H1 (cell line): ENCODE measurements around the gene CDH1. TPM values are rescaled to one million over a fixed set of nuclear protein-coding genes. Genes with fewer than 3 reads are reported as not detected.

Source experiments
- CTCF ChIA-PET: fragments of 300-600 bp; sonication (Branson Sonifier 250); formaldehyde crosslinking; loops from one replicate; lab custom pipeline; 2021; ENCODE audit not compliant: partially characterized antibody; lab: Charles Lee
- POLR2A ChIA-PET: fragments of 300-600 bp; sonication (Branson Sonifier 250); formaldehyde crosslinking; loops from one replicate; lab custom pipeline; 2021; ENCODE audit warnings: inconsistent platforms; ENCODE audit not compliant: partially characterized antibody; lab: Charles Lee
- DNase-seq, 2 experiments: peaks; one replicate each; pipeline versions ENCODE4 v3.0.0 to v3.0.0-alpha.2; 2010 to 2022; ENCODE audit warnings: low spot score in 2 of 2, low read depth in 1 of 2, mixed read lengths in 1 of 2
- FAIRE-seq: peaks from 2 replicates; lab custom pipeline; 2011; peaks lifted over from hg19 to GRCh38; lab: Jason Lieb, UNC
- H2AFZ ChIP-seq: 2 replicates; pipeline ENCODE4 v1.8.1; 2012; ENCODE audit warnings: low read length, inconsistent platforms
- H2AK5ac ChIP-seq: 2 replicates; pipeline ENCODE4 v1.6.1; 2013; ENCODE audit warnings: low read depth, low read length
- H2BK120ac ChIP-seq: replicated peaks from 2 replicates; pipeline ENCODE3; 2013; ENCODE audit warnings: low read depth, low read length, inconsistent platforms
- H2BK12ac ChIP-seq: 2 replicates; pipeline ENCODE4 v1.6.1; 2013; ENCODE audit warnings: low read depth, low read length
- H2BK15ac ChIP-seq: 2 replicates; pipeline ENCODE4 v1.6.1; 2013; ENCODE audit warnings: low read length
- H2BK20ac ChIP-seq: 2 replicates; pipeline ENCODE4 v1.6.1; 2013; ENCODE audit warnings: low read length
- H2BK5ac ChIP-seq: 2 replicates; pipeline ENCODE4 v1.6.1; 2013; ENCODE audit warnings: low read depth, low read length
- H3K14ac ChIP-seq: 2 replicates; pipeline ENCODE4 v1.6.1; 2013; ENCODE audit warnings: inconsistent platforms; ENCODE audit not compliant: insufficient read length
- H3K18ac ChIP-seq: 2 replicates; pipeline ENCODE4 v1.6.1; 2013; ENCODE audit warnings: low read length; ENCODE audit errors: extremely low read depth
- H3K23ac ChIP-seq: 2 replicates; pipeline ENCODE4 v1.6.1; 2013; ENCODE audit warnings: inconsistent platforms; ENCODE audit not compliant: insufficient read length
- H3K23me2 ChIP-seq: 2 replicates; pipeline ENCODE4 v1.6.1; 2013; ENCODE audit warnings: low read depth, low read length
- H3K27ac ChIP-seq: 2 replicates; pipeline ENCODE4 v1.6.1; 2011; ENCODE audit warnings: low read depth, low read length, inconsistent platforms
- H3K27me3 ChIP-seq, 4 experiments: replicated peaks in 1 of 4; 1 replicate in 1 of 4; 2 replicates in 3 of 4; pipeline versions ENCODE4 v1.6.1 to v1.8.1; 2011 to 2013; ENCODE audit warnings: low read length in 3 of 4, mild to moderate bottlenecking in 3 of 4, inconsistent platforms in 2 of 4, mixed read lengths in 2 of 4, moderate library complexity in 1 of 4; ENCODE audit not compliant: control insufficient read depth in 3 of 4, insufficient read depth in 3 of 4; ENCODE audit errors: extremely low read depth in 1 of 4
- H3K36me3 ChIP-seq, 4 experiments: 2 replicates each; pipeline versions ENCODE4 v1.6.1 to v1.8.1; 2011 to 2013; ENCODE audit warnings: mild to moderate bottlenecking in 4 of 4, low read length in 3 of 4, moderate library complexity in 2 of 4, control low read depth in 1 of 4, inconsistent platforms in 1 of 4; ENCODE audit not compliant: insufficient read depth in 4 of 4, control insufficient read depth in 2 of 4
- H3K4ac ChIP-seq: replicated peaks from 2 replicates; pipeline ENCODE3; 2013; ENCODE audit warnings: low read length, low read depth, mixed read lengths, inconsistent platforms; ENCODE audit not compliant: insufficient read length
- H3K4me1 ChIP-seq, 4 experiments: replicated peaks in 1 of 4; 1 replicate in 1 of 4; 2 replicates in 3 of 4; pipeline versions ENCODE4 v1.6.1 to v1.8.1; 2011 to 2013; ENCODE audit warnings: low read length in 3 of 4, inconsistent platforms in 2 of 4, mixed read lengths in 1 of 4; ENCODE audit not compliant: insufficient read depth in 4 of 4, control insufficient read depth in 3 of 4
- H3K4me2 ChIP-seq, 2 experiments: 2 replicates each; pipeline versions ENCODE4 v1.6.1 to v1.8.1; 2011 to 2013; ENCODE audit warnings: low read depth in 2 of 2, low read length in 2 of 2, control low read depth in 1 of 2, inconsistent platforms in 1 of 2, mild to moderate bottlenecking in 1 of 2; ENCODE audit not compliant: insufficient read depth in 1 of 2
- H3K4me3 ChIP-seq, 4 experiments: fragments of 200-600, 300-600 bp in 1 of 4; sonication (generic), shearing (Covaris generic), sonication (Bioruptor Twin) in 1 of 4; 2 replicates each; pipeline versions ENCODE4 v1.5.1 to v1.8.1; 2011 to 2016; ENCODE audit warnings: low read length in 4 of 4, low read depth in 3 of 4, control low read depth in 2 of 4, inconsistent platforms in 2 of 4, mild to moderate bottlenecking in 2 of 4, mixed read lengths in 1 of 4, moderate library complexity in 1 of 4; ENCODE audit not compliant: insufficient read depth in 2 of 4; ENCODE audit errors: extremely low read depth in 1 of 4
- H3K56ac ChIP-seq: replicated peaks from 2 replicates; pipeline ENCODE3; 2013; ENCODE audit warnings: low read depth, mild to moderate bottlenecking, mixed read lengths, low read length, inconsistent platforms; ENCODE audit not compliant: insufficient read length
- H3K79me1 ChIP-seq: 2 replicates; pipeline ENCODE4 v1.6.1; 2013; ENCODE audit warnings: low read depth, low read length, control low read depth
- H3K79me2 ChIP-seq, 2 experiments: 2 replicates each; pipeline versions ENCODE4 v1.6.1 to v1.8.1; 2012 to 2013; ENCODE audit warnings: low read length in 2 of 2, mild to moderate bottlenecking in 2 of 2, inconsistent platforms in 1 of 2; ENCODE audit not compliant: insufficient read depth in 2 of 2, control insufficient read depth in 1 of 2
- H3K9ac ChIP-seq, 4 experiments: replicated peaks in 1 of 4; 1 replicate in 1 of 4; 2 replicates in 3 of 4; pipeline versions ENCODE4 v1.6.1 to v1.8.1; 2011 to 2013; ENCODE audit warnings: low read depth in 3 of 4, low read length in 3 of 4, control low read depth in 2 of 4, mild to moderate bottlenecking in 2 of 4, moderate library complexity in 2 of 4, inconsistent platforms in 1 of 4; ENCODE audit errors: extremely low read depth in 1 of 4
- H3K9me3 ChIP-seq, 2 experiments: 2 replicates each; pipeline versions ENCODE4 v1.6.1 to v1.8.1; 2012 to 2013; ENCODE audit warnings: mild to moderate bottlenecking in 2 of 2, moderate library complexity in 2 of 2, control low read depth in 1 of 2, inconsistent platforms in 1 of 2, low read depth in 1 of 2, low read length in 1 of 2, mixed read lengths in 1 of 2; ENCODE audit not compliant: insufficient read depth in 2 of 2
- H4K20me1 ChIP-seq, 2 experiments: replicated peaks in 1 of 2; 2 replicates each; pipeline versions ENCODE3 to v1.8.1; 2011 to 2013; ENCODE audit warnings: inconsistent platforms in 2 of 2, low read length in 2 of 2, mild to moderate bottlenecking in 1 of 2; ENCODE audit not compliant: insufficient read depth in 2 of 2, control insufficient read depth in 1 of 2
- H4K5ac ChIP-seq: 2 replicates; pipeline ENCODE4 v1.6.1; 2013; ENCODE audit warnings: low read length, low read depth, mixed read lengths, inconsistent platforms; ENCODE audit not compliant: insufficient read length
- H4K8ac ChIP-seq: 2 replicates; pipeline ENCODE4 v1.8.0; 2013; ENCODE audit warnings: mild to moderate bottlenecking, moderate library complexity, low read length, inconsistent platforms; ENCODE audit not compliant: insufficient read depth; ENCODE audit errors: extremely low read depth
- H4K91ac ChIP-seq: replicated peaks from 2 replicates; pipeline ENCODE3; 2013; ENCODE audit warnings: low read length, mixed read lengths, inconsistent platforms; ENCODE audit not compliant: insufficient read length
- BACH1 ChIP-seq: IDR thresholded peaks from 2 replicates; pipeline ENCODE4 v1.6.1; 2012; ENCODE audit warnings: low read length, improper control_type of control experiment
- JUND ChIP-seq: IDR thresholded peaks from 2 replicates; pipeline ENCODE4 v1.6.1; 2011; ENCODE audit warnings: mild to moderate bottlenecking, improper control_type of control experiment, low read length
- RNF2 ChIP-seq: fragments of 200-900, 300-1000 bp; sonication (generic); IDR thresholded peaks from 2 replicates; pipeline ENCODE4 v1.7.1; 2016; ENCODE audit warnings: borderline replicate concordance, low read depth, mild to moderate bottlenecking, antibody characterized with exemption, low read length; ENCODE audit not compliant: poor library complexity, severe bottlenecking; ENCODE audit errors: missing control alignments
- SP4 ChIP-seq: IDR thresholded peaks from 2 replicates; pipeline ENCODE4 v1.6.1; 2012; ENCODE audit warnings: low read length, inconsistent platforms
- TAF7 ChIP-seq: optimal IDR thresholded peaks from 2 replicates; pipeline ENCODE3; 2011; ENCODE audit warnings: low read depth, mild to moderate bottlenecking, inconsistent platforms, low read length, moderate library complexity, borderline replicate concordance
- WGBS, 2 experiments: shearing (Covaris generic) in 1 of 2; methylation state at CpG; one replicate each; pipeline versions ENCODE4 v1.1.6 to v1.1.7; 2013 to 2015; ENCODE audit warnings: low lambda C conversion rate in 2 of 2, mixed read lengths in 2 of 2, inconsistent platforms in 1 of 2, low coverage in 1 of 2, missing lambda C conversion rate in 1 of 2; ENCODE audit not compliant: insufficient replicate concordance in 2 of 2, insufficient coverage in 1 of 2, insufficient read length in 1 of 2; ENCODE audit errors: extremely low coverage in 1 of 2, missing lambda C conversion rate in 1 of 2; 5-methylcytosine and 5-hydroxymethylcytosine counted together
- polyA plus RNA-seq, 7 experiments: library from polyadenylated mRNA; depleted of rRNA in 3 of 7; stranded (reverse) in 5 of 7; unstranded in 2 of 7; fragments of >200 nt in 5 of 7; fragments of 200-250 nt in 2 of 7; gene quantifications; 1 replicate in 5 of 7; 2 replicates in 1 of 7; 4 replicates in 1 of 7; pipeline versions ENCODE4 v1.2.1 to v1.2.3, GENCODE V29; 2011 to 2013; ENCODE audit warnings: missing spikeins in 2 of 7, mixed read lengths in 2 of 7
- total RNA-seq: library from RNA; stranded (reverse); fragmentation: NEBNext Ultra II Directional; extraction: Animal tissue kit (Norgen Biotek cat#: 25700); gene quantifications from 2 replicates; pipeline ENCODE4 v1.2.1, GENCODE V29; 2021

CDH1 gene
- total and polyA plus RNA-seq, 2 of the 8 experiments (the other 6 are each of a cell fraction or from before 2014, with no cell fraction given): 133 to 265 TPM

GRCh38 chr16:68792465-68793324 is 55.6 kb downstream of the CDH1 start:
- FAIRE-seq (no peak), DNase-seq (no peak)
- peak overlapping the region; percentile 29 for H2BK5ac ChIP-seq
- H3K9ac ChIP-seq: no peak overlapping the region
- peak overlapping the region; percentile 12 for H3K4ac ChIP-seq
- peaks cover 3% of the 10 kb centered on the region; the same call in 1 of the 2 replicates for H3K79me1 ChIP-seq
- no peak for TF ChIP-seq TAF7
- TF ChIP-seq SP4: no peak
- no peak for TF ChIP-seq BACH1
- no peak for TF ChIP-seq JUND
- TF ChIP-seq RNF2: no peak
- peak overlapping the region; percentile 12 for H2BK120ac ChIP-seq
- no peaks in the 10 kb centered on the region for H3K23me2 ChIP-seq
- peak overlapping the region; percentile 38; the same call in 1 of the 2 replicates for H3K27ac ChIP-seq
- ChIA-PET POLR2A (interaction anchor here (0.9 to 5.2 kb wide), 6 partner anchors 13 to 202 kb away, joined by 3 to 30 read pairs (median 5); partner anchors contain the start of gene CDH1), CTCF (interaction anchor here (0.7 to 2.8 kb wide), 5 partner anchors 8 to 272 kb away, joined by 3 to 16 read pairs (median 3); no protein-coding TSS in a partner anchor)
- no peak overlapping the region for H3K4me3 ChIP-seq
- H3K18ac ChIP-seq: peak overlapping the region; percentile 78
- peaks cover 8 to 35% (median 24%) of the 10 kb centered on the region in 4 experiments for H3K4me1 ChIP-seq
- H2AFZ ChIP-seq: no peak overlapping the region
- H3K27me3 ChIP-seq: no peaks in the 10 kb centered on the region
- H2BK20ac ChIP-seq: peak overlapping the region; percentile 97
- H2AK5ac ChIP-seq: peak overlapping the region; percentile 86; the same call in 1 of the 2 replicates
- H3K4me2 ChIP-seq: peak overlapping the region; percentile 12 to 18; a peak in 2 of 4 replicates
- no peaks in the 10 kb centered on the region for H3K9me3 ChIP-seq
- peak overlapping the region; percentile 7 for H4K5ac ChIP-seq
- H4K91ac ChIP-seq: peak overlapping the region; percentile 50
- no peaks in the 10 kb centered on the region for H4K20me1 ChIP-seq
- H3K79me2 ChIP-seq: peaks cover 0 to 45% of the 10 kb centered on the region in 2 experiments; a peak in 2 of 4 replicates
- H3K14ac ChIP-seq: no peak overlapping the region
- 0 out of 2 replicates have a peak overlapping the region, but pooled peaks have one; percentile 61 for H2BK15ac ChIP-seq
- peak overlapping the region; percentile 97 for H2BK12ac ChIP-seq
- H3K56ac ChIP-seq: no peak overlapping the region
- no peak overlapping the region for H4K8ac ChIP-seq
- H3K36me3 ChIP-seq: no peaks in the 10 kb centered on the region; a peak in 1 of 8 replicates
- WGBS, 2 experiments: 76% methylated on average over 20 of the region's 20 CpGs; no CpG with 5 or more reads in 1 of the 2 experiments
- no peak overlapping the region for H3K23ac ChIP-seq
